NCI-H345 treated with DMSO at 0.1 percent for 48 hours (cell line): Measurements from ENCODE around the gene ARHGEF3.

Source experiments
- DNase-seq: peaks from one replicate; lab custom pipeline; 2025; ENCODE audit not compliant: unreplicated experiment; lab: John Stamatoyannopoulos, UW

Gene ARHGEF3

GRCh38 chr3:56799251-56799882, 2.4 kb downstream of the ARHGEF3 start:
- DNase-seq, result peak; percentile 70

GRCh38 chr3:56796996-56797395, 4.8 kb downstream of the ARHGEF3 start:
- DNase-seq, result no peak

- no peak for DNase-seq
These were observed 5.5 kb downstream of the ARHGEF3 start for GRCh38 chr3:56796202-56796601.

GRCh38 chr3:56795829-56796185, 5.9 kb downstream of the ARHGEF3 start:
- no peak for DNase-seq

- DNase-seq, result no peak
These were observed 6.5 kb downstream of the ARHGEF3 start for GRCh38 chr3:56795097-56795828.

- DNase-seq, result no peak
These were observed 9.6 kb downstream of the ARHGEF3 start for GRCh38 chr3:56792193-56792592.

GRCh38 chr3:56790016-56790821, 11.5 kb downstream of the ARHGEF3 start:
- no peak for DNase-seq

- DNase-seq, result no peak
These were observed 12.7 kb downstream of the ARHGEF3 start for GRCh38 chr3:56789076-56789475.

GRCh38 chr3:56788521-56788920, 13.2 kb downstream of the ARHGEF3 start:
- DNase-seq, result no peak

GRCh38 chr3:56787784-56788256, 13.9 kb downstream of the ARHGEF3 start:
- no peak for DNase-seq

GRCh38 chr3:56787258-56787775, 14.4 kb downstream of the ARHGEF3 start:
- DNase-seq, result no peak

- DNase-seq, result no peak
These were observed 16.2 kb downstream of the ARHGEF3 start for GRCh38 chr3:56785499-56785898.

- DNase-seq, result no peak
These were observed 17.2 kb downstream of the ARHGEF3 start for GRCh38 chr3:56784448-56785001.

GRCh38 chr3:56783644-56784447, 17.9 kb downstream of the ARHGEF3 start:
- DNase-seq, result peak; percentile 36

- no peak for DNase-seq
These were observed 18.8 kb downstream of the ARHGEF3 start for GRCh38 chr3:56782906-56783305.

- DNase-seq, result no peak
These were observed 19.5 kb downstream of the ARHGEF3 start for GRCh38 chr3:56782215-56782614.

GRCh38 chr3:56781762-56782161, 20.0 kb downstream of the ARHGEF3 start:
- DNase-seq, result no peak

GRCh38 chr3:56780936-56781335, 20.8 kb downstream of the ARHGEF3 start:
- DNase-seq, result no peak

- no peak for DNase-seq
These were observed 22.9 kb downstream of the ARHGEF3 start for GRCh38 chr3:56778893-56779292.

- no peak for DNase-seq
These were observed 25.2 kb downstream of the ARHGEF3 start for GRCh38 chr3:56776556-56776950.
